Hepatocyte (in vitro differentiated cells): Measurements from ENCODE around the gene SCNN1B. TPM values are rescaled to one million over a fixed set of nuclear protein-coding genes. Genes with fewer than 3 reads are reported as not detected.

Experiments used
- DNase-seq: peaks from one replicate; pipeline ENCODE4 v3.0.0-alpha.2; 2016; ENCODE audit warnings: low spot score
- H2AFZ ChIP-seq: fragments of 200-600 bp; sonication (generic); 2 replicates; pipeline ENCODE4 v1.6.0; 2016; ENCODE audit warnings: antibody characterized with exemption, mild to moderate bottlenecking
- H3K27ac ChIP-seq: fragments of 200-600 bp; sonication (generic); 2 replicates; pipeline ENCODE4 v1.5.1; 2016; ENCODE audit warnings: mild to moderate bottlenecking
- H3K27me3 ChIP-seq: fragments of 200-600 bp; sonication (generic); 2 replicates; pipeline ENCODE4 v1.6.1; 2016
- H3K36me3 ChIP-seq: fragments of 200-600 bp; sonication (generic); replicated peaks from 2 replicates; pipeline ENCODE4 v1.5.1; 2016; ENCODE audit warnings: low read depth; ENCODE audit not compliant: insufficient read depth
- H3K4me1 ChIP-seq: fragments of 200-600 bp; sonication (generic); 2 replicates; pipeline ENCODE4 v1.5.1; 2016; ENCODE audit warnings: mild to moderate bottlenecking, moderate library complexity; ENCODE audit not compliant: insufficient read depth
- H3K4me2 ChIP-seq: fragments of 200-600 bp; sonication (generic); 2 replicates; pipeline ENCODE4 v1.6.0; 2016
- H3K4me3 ChIP-seq: fragments of 200-600 bp; sonication (generic); 2 replicates; pipeline ENCODE4 v1.5.1; 2016; ENCODE audit warnings: mild to moderate bottlenecking
- H3K79me2 ChIP-seq: fragments of 200-600 bp; sonication (generic); 2 replicates; pipeline ENCODE4 v1.6.0; 2017; ENCODE audit warnings: mild to moderate bottlenecking
- H3K9me2 ChIP-seq: fragments of 200-600 bp; sonication (generic); replicated peaks from 2 replicates; pipeline ENCODE4 v1.6.0; 2017; ENCODE audit warnings: mild to moderate bottlenecking; ENCODE audit not compliant: insufficient read depth
- H3K9me3 ChIP-seq: fragments of 200-600 bp; sonication (generic); 2 replicates; pipeline ENCODE4 v1.5.1; 2016; ENCODE audit warnings: low read depth, mild to moderate bottlenecking
- H4K20me1 ChIP-seq: fragments of 200-600 bp; sonication (generic); 2 replicates; pipeline ENCODE4 v1.6.0; 2016; ENCODE audit warnings: mild to moderate bottlenecking; ENCODE audit not compliant: insufficient read depth, poor library complexity, severe bottlenecking
- EZH2 ChIP-seq: fragments of 200-600 bp; sonication (generic); IDR thresholded peaks from 2 replicates; pipeline ENCODE4 v1.6.1; 2016; ENCODE audit warnings: antibody characterized with exemption, mild to moderate bottlenecking, borderline replicate concordance
- EZH2phosphoT487 ChIP-seq: fragments of 200-600 bp; sonication (generic); IDR thresholded peaks from one replicate; pipeline ENCODE4 v1.6.1; 2018; ENCODE audit warnings: antibody characterized with exemption, mild to moderate bottlenecking, low read depth, moderate library complexity; ENCODE audit not compliant: unreplicated experiment, severe bottlenecking
- WGBS: methylation state at CpG from one replicate; pipeline ENCODE4 v1.1.6; 2016; ENCODE audit warnings: low lambda C conversion rate; ENCODE audit errors: missing lambda C conversion rate; 5-methylcytosine and 5-hydroxymethylcytosine counted together
- polyA plus RNA-seq: library from polyadenylated mRNA; unstranded; fragments of >200 nt; fragmentation: Nextera tagmentation; extraction: Ambion mirVana; gene quantifications from 2 replicates; pipeline ENCODE4 v1.2.1, GENCODE V29; 2016
- total RNA-seq: library from RNA; depleted of rRNA; stranded (reverse); fragments of >200 nt; gene quantifications from 2 replicates; pipeline ENCODE4 v1.2.3, GENCODE V29; 2014
- TF ChIP-seq, protein P1 (sequence below): fragments of 200-600 bp; sonication (generic); IDR thresholded peaks from 2 replicates; pipeline ENCODE4 v1.5.1; 2016; ENCODE audit warnings: antibody characterized with exemption, mild to moderate bottlenecking; ENCODE audit not compliant: poor library complexity

SCNN1B gene
- total and polyA plus RNA-seq, 2 experiments from 2014 or later = 0.23 to 0.85 TPM

GRCh38 chr16:23420011-23420410 is 117.9 kb downstream of the SCNN1B start:
- Histone ChIP-seq H2AFZ (no peak overlapping the region), H3K9me3 (no peaks in the 10 kb centered on the region), H3K27ac (no peak overlapping the region), H3K79me2 (no peaks in the 10 kb centered on the region), H3K27me3 (no peaks in the 10 kb centered on the region), H3K36me3 (no peaks in the 10 kb centered on the region), H3K9me2 (no peaks in the 10 kb centered on the region), H4K20me1 (no peaks in the 10 kb centered on the region), H3K4me3 (no peak overlapping the region), H3K4me1 (peaks cover 4% of the 10 kb centered on the region), H3K4me2 (no peak overlapping the region)
- no peak for DNase-seq
- WGBS = 98% methylated on average over 5 of the region's 5 CpGs
- TF ChIP-seq EZH2 = no peak
- TF ChIP-seq EZH2phosphoT487 = no peak
- TF ChIP-seq, protein P1, sequence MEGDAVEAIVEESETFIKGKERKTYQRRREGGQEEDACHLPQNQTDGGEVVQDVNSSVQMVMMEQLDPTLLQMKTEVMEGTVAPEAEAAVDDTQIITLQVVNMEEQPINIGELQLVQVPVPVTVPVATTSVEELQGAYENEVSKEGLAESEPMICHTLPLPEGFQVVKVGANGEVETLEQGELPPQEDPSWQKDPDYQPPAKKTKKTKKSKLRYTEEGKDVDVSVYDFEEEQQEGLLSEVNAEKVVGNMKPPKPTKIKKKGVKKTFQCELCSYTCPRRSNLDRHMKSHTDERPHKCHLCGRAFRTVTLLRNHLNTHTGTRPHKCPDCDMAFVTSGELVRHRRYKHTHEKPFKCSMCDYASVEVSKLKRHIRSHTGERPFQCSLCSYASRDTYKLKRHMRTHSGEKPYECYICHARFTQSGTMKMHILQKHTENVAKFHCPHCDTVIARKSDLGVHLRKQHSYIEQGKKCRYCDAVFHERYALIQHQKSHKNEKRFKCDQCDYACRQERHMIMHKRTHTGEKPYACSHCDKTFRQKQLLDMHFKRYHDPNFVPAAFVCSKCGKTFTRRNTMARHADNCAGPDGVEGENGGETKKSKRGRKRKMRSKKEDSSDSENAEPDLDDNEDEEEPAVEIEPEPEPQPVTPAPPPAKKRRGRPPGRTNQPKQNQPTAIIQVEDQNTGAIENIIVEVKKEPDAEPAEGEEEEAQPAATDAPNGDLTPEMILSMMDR = no peak

- H4K20me1 ChIP-seq = no peaks in the 10 kb centered on the region
- H3K36me3 ChIP-seq = no peaks in the 10 kb centered on the region
- WGBS = 51% methylated on average over 11 of the region's 11 CpGs
- DNase-seq = peak; percentile 39
- TF ChIP-seq EZH2phosphoT487 = no peak
- TF ChIP-seq EZH2 = no peak
- TF ChIP-seq, protein P1 = no peak
- H3K4me1 ChIP-seq = peaks cover 4% of the 10 kb centered on the region
- no peaks in the 10 kb centered on the region for H3K9me2 ChIP-seq
- H3K4me2 ChIP-seq = no peak overlapping the region
- no peak overlapping the region for H3K4me3 ChIP-seq
- no peaks in the 10 kb centered on the region for H3K27me3 ChIP-seq
- no peak overlapping the region for H2AFZ ChIP-seq
- H3K27ac ChIP-seq = peak overlapping the region; percentile 37
- no peaks in the 10 kb centered on the region for H3K79me2 ChIP-seq
- no peaks in the 10 kb centered on the region for H3K9me3 ChIP-seq
Measured at GRCh38 chr16:23423496-23424049, 121.5 kb downstream of the SCNN1B start.

DNA sequence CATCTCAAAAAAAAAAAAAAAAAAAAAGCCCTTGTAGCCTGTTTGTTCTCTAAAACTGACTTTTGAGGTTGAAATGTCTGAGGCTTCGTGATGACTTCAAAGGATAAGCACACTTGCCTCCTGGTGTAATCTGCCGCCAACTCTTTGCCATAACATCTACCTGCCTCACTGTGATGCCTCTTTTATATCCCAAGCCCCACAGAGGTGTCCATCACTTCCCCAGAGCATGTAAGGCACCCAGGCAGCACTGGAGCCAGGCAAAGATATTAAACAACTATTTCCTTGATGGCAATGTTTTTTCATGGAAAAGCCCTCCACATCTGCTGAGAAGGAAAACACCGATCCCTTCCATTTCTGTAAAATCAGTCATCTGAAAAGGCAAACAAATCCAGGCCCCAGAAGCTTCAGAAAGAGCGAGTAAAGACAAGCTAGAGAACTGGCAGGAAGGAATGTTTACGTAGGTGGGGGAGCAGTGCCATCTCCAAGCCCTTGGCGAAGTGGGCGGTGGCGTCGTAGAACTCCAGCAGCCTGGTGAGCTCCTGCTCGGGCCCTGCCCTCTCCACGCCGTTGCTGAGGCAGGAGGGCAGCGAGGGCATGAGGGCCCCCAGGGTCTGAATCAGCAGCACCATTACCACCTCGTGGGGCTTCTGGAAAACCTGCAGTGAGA is 122.3 kb downstream of the SCNN1B start:
- Histone ChIP-seq H3K27me3 (no peaks in the 10 kb centered on the region), H4K20me1 (no peaks in the 10 kb centered on the region), H3K36me3 (no peaks in the 10 kb centered on the region), H3K4me3 (no peak overlapping the region), H3K9me2 (no peaks in the 10 kb centered on the region), H2AFZ (no peak overlapping the region), H3K4me1 (peaks cover 4% of the 10 kb centered on the region), H3K27ac (no peak overlapping the region), H3K9me3 (no peaks in the 10 kb centered on the region), H3K79me2 (no peaks in the 10 kb centered on the region), H3K4me2 (no peak overlapping the region)
- WGBS = 90% methylated on average over 14 of the region's 14 CpGs
- TF ChIP-seq, protein P1 = no peak
- no peak for TF ChIP-seq EZH2
- TF ChIP-seq EZH2phosphoT487 = no peak
- no peak for DNase-seq
